ENCODE results near the gene SNTG2.

The SNTG2 gene

GRCh38 chr2:989781-990467, 39.3 kb downstream of the SNTG2 start:
- H3K4me3 ChIP-seq: no peak overlapping the region
- TF ChIP-seq, protein P1, sequence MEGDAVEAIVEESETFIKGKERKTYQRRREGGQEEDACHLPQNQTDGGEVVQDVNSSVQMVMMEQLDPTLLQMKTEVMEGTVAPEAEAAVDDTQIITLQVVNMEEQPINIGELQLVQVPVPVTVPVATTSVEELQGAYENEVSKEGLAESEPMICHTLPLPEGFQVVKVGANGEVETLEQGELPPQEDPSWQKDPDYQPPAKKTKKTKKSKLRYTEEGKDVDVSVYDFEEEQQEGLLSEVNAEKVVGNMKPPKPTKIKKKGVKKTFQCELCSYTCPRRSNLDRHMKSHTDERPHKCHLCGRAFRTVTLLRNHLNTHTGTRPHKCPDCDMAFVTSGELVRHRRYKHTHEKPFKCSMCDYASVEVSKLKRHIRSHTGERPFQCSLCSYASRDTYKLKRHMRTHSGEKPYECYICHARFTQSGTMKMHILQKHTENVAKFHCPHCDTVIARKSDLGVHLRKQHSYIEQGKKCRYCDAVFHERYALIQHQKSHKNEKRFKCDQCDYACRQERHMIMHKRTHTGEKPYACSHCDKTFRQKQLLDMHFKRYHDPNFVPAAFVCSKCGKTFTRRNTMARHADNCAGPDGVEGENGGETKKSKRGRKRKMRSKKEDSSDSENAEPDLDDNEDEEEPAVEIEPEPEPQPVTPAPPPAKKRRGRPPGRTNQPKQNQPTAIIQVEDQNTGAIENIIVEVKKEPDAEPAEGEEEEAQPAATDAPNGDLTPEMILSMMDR (IDR thresholded peaks at IDR 0.05): no peak
- no peak overlapping the region for H3K27ac ChIP-seq
- no peak for DNase-seq (ENCODE audit: low spot score)

DNA sequence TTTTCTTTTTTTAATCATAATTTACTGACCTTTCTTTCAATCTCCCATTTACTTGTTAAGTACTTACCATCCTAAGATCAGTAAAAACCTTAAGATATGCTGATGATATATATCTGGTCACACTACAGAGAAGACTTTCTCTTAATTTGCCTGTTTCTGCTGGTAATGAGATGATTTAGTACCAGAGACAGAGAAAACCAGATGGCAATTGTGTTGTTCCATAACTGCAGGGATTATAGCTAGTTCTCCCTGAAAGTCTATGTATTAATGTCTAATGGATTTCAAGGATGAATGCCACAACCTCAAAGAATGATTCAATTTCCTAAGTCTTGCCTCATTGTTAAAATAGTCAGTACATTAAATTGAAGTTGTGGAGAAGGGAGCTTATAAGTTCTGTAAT, 40.3 kb downstream of the SNTG2 start:
- H3K4me3 ChIP-seq: no peak overlapping the region
- TF ChIP-seq, protein P1 (IDR thresholded peaks at IDR 0.05): no peak
- H3K27ac ChIP-seq: no peak overlapping the region
- no peak for DNase-seq (ENCODE audit: low spot score)

DNA sequence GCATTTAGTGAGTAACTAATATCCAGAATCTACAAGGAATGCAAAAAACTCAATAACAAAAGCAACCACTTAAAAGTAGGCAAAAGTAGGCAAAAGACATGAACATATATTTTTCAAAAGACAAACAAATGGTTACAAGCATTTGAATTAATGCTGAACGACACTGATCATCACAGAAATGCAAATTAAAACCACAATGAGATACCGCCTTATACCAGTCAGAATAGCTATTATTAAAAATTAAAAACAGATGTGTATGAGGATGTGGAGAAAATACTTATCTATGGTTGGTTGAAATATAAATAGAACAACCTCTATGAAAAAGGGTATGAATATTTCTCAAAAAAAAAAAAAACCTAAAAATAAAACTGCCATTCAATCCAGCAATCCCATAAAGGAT, 51.7 kb downstream of the SNTG2 start:
- TF ChIP-seq, protein P1 (IDR thresholded peaks at IDR 0.05): no peak
- no peak overlapping the region for H3K27ac ChIP-seq
- H3K4me3 ChIP-seq: no peak overlapping the region
- no peak for DNase-seq (ENCODE audit: low spot score)

GRCh38 chr2:1004398-1004797, 53.7 kb downstream of the SNTG2 start:
- no peak for DNase-seq (ENCODE audit: low spot score)
- H3K27ac ChIP-seq: no peak overlapping the region
- TF ChIP-seq, protein P1 (IDR thresholded peaks at IDR 0.05): no peak
- H3K4me3 ChIP-seq: no peak overlapping the region

DNA sequence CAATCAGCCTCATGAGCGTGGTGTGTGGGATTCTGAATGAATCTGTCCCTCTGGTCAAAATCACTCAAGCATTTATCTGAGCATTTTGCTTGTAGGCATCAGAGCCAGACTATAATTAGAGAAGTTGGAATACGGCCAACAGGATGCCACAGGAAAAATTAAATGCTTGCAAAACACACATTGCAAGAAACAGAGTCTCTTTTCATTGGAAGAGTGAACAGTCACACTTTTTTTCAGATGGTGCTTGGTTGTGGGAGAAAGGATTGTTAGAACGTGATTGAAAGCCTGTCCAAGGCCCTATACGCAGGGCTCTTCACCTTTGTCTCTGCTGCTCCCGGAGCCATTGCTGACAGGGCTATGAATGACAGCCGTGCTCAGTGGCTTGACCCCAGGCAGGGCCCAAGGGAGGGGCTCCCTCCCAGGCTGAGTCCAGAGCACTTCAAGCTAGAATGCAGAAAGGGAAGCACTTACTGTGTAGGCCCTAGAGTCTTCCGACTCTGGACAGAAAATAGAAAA, 59.8 kb downstream of the SNTG2 start:
- Histone ChIP-seq H3K27ac (no peak overlapping the region), H3K4me3 (no peak overlapping the region)
- no peak for DNase-seq (ENCODE audit: low spot score)
- TF ChIP-seq, protein P1 (IDR thresholded peaks at IDR 0.05): no peak

GRCh38 chr2:1011006-1011405, 60.4 kb downstream of the SNTG2 start:
- no peak overlapping the region for H3K4me3 ChIP-seq
- TF ChIP-seq, protein P1 (IDR thresholded peaks at IDR 0.05): no peak
- DNase-seq (ENCODE audit: low spot score): no peak

GRCh38 chr2:1011985-1012384, 61.3 kb downstream of the SNTG2 start:
- no peak overlapping the region for H3K27ac ChIP-seq
- TF ChIP-seq, protein P1 (IDR thresholded peaks at IDR 0.05): no peak
- DNase-seq (ENCODE audit: low spot score): no peak
- H3K4me3 ChIP-seq: no peak overlapping the region

More at GRCh38 chr2:1011006-1011405, 60.4 kb downstream of the SNTG2 start:
- no peak overlapping the region for H3K27ac ChIP-seq

Measured in coronary artery (tissue), 2 donors.